Panc1 (cell line): Measurements from ENCODE around the gene ALG1.

Experiments used
- CTCF ChIP-seq: fragments of 450-650 bp; IDR thresholded peaks from 2 replicates; pipeline ENCODE4 v1.5.1; 2017; ENCODE audit warnings: mild to moderate bottlenecking
- POLR2AphosphoS5 ChIP-seq: IDR thresholded peaks from 2 replicates; pipeline ENCODE4 v1.6.1; 2012; ENCODE audit warnings: mild to moderate bottlenecking, low read depth, low read length, moderate library complexity
- REST ChIP-seq, 2 experiments: IDR thresholded peaks; 2 replicates each; pipeline ENCODE4 v1.6.1; 2011 to 2012; ENCODE audit warnings: low read depth in 2 of 2, control low read depth in 1 of 2, low read length in 1 of 2, mild to moderate bottlenecking in 1 of 2, moderate library complexity in 1 of 2; ENCODE audit not compliant: insufficient read depth in 1 of 2
- SIN3A ChIP-seq: IDR thresholded peaks from 2 replicates; pipeline ENCODE4 v1.6.1; 2012; ENCODE audit warnings: low read depth, mild to moderate bottlenecking, low read length, moderate library complexity, borderline replicate concordance; ENCODE audit not compliant: insufficient read depth

GRCh38 chr16:5065326-5065725, 6.3 kb upstream of the ALG1 start:
- TF ChIP-seq CTCF (no peak), POLR2AphosphoS5 (no peak), SIN3A (no peak), REST (IDR thresholded peaks at IDR 0.05; ENCODE audit: insufficient read depth in 1 of 2, low read depth in 2 of 2, low read length in 1 of 2) (no peak)
